ENCODE results near the gene CT47C1.

CT47C1 gene

GRCh38 chrX:119073911-119074310 is 1.1 kb downstream of the CT47C1 start:
- DNase-seq (ENCODE audit: low read depth): no peak

- no peak for DNase-seq (ENCODE audit: low read depth)
Observed at GRCh38 chrX:119075270-119076025, 2.7 kb downstream of the CT47C1 start.

GRCh38 chrX:119082278-119082677 is 9.5 kb downstream of the CT47C1 start:
- DNase-seq (ENCODE audit: low read depth): no peak

DNA sequence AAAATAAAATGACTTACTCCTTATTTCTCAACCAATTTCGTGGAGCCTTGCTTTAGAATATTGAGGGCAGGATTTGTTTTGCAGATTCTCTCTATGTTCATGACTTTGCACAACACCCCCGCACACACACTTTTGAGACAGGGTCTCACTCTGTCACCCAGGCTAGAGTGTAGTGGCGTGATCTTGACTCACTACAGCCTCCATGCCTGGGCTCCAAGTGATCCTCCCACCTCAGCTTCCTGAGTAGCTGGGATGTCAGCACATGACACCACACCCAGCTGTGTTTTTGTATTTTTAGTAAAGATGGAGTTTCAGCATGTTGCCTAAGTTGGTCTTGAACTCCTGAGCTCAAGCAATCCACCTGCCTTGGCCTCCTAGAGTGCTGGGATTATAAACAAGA is 12.0 kb downstream of the CT47C1 start:
- DNase-seq (ENCODE audit: low read depth): no peak

DNA sequence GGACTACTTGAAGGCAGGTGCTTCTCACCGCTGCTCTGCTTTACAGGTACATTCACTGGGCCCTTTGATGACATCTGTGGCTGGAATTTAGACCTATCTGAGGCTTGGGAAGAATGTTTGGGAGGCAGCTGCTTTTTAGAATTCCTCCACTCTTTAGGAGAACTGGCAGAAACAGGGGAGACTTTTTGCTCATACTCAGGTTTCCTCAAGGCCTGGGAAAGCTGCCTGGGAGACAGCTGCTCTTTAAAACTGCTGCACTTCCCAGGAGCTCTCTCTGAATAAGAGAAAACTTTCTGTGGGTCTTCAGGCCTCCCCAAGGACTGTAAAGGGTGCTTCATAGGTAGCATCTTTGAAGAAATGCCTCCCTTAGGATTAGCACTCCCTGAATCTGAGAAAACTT is 14.3 kb downstream of the CT47C1 start:
- no peak for DNase-seq (ENCODE audit: low read depth)

GRCh38 chrX:119089619-119090018 is 16.8 kb downstream of the CT47C1 start:
- no peak for DNase-seq (ENCODE audit: low read depth)

- no peak for DNase-seq (ENCODE audit: low read depth)
Observed at GRCh38 chrX:119090627-119091026, 17.8 kb downstream of the CT47C1 start.

- no peak for DNase-seq (ENCODE audit: low read depth)
Observed at GRCh38 chrX:119093991-119094735, 21.4 kb downstream of the CT47C1 start.

DNA sequence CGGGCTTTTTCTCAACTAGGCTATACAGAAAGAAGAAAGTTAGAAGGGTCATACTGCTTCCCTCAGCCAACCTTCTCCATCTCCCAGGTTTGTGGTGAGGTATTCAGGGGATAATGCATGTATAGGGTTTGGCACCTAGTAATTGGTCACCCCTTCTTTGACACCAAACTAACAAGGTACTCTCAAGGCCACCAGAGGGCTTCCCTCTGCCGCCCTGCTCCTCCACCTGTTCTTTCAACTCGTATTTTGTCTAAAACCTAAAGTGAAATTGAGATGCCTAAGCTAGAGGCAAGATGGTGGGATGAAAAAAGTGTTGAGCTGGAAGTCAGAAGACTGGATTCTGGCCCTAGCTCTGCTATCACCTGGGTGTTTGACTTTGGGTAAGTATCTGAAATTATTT is 22.0 kb downstream of the CT47C1 start:
- DNase-seq (ENCODE audit: low read depth): no peak

DNA sequence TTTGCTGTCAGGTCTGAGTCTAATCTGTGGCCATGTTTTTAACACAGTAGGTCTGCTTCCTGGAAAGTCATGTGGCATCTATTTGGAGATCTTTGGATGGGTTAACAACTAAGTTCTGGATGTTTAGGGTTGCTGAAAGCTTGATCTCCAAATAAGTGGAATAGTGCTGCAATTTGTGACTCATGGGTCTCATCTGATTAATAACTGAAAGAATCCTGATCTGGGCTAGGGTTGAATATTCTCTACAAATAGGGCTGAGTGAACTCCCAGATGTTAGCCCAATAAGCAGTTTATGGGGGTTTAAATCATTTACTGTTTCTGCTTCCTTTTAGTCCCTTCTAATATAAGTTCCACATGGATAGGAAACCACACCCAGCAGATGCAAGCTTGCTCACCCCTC is 23.1 kb downstream of the CT47C1 start:
- DNase-seq (ENCODE audit: low read depth): no peak

GRCh38 chrX:119101168-119101567 is 28.4 kb downstream of the CT47C1 start:
- no peak for DNase-seq (ENCODE audit: low read depth)

DNA sequence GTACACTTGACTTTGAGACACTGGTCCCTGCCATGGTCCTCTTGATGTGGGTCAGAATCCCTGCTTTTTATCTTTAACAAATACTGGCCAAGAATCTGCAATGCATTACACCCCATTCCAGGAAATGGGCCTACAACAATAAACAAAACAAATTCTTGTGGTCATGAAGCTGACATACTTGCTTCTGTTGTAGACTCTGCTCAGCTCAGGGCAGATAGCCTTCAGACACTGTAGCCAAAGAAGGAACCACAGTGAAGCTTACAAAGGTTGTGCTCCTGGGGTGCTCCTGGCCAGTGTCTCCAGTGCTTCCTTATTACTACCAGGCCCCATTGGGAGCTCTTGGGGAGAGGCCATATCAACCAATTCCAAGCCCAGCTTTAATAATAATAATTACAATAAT is 33.0 kb downstream of the CT47C1 start:
- DNase-seq (ENCODE audit: low read depth): no peak

DNA sequence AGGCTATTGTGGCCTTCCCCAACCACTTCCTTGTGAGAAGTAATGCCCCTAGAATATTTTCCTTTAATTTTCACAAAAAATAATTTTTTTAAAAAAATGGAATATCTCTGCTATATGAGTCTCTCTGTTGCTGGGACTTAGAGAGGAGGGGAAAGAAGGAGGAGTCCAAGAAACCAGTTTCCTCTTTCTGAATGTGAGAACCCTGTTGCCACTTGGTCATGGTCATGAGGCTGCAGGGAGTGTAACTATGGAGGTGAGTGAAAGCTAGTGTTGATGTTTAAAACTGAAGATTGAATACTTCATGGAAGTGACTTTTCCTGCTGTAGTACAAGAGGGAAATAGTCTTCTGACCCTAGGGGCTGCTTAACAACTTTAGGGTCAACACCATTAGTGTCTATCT is 34.4 kb downstream of the CT47C1 start:
- DNase-seq (ENCODE audit: low read depth): no peak

GRCh38 chrX:119118780-119119395 is 46.1 kb downstream of the CT47C1 start:
- DNase-seq (ENCODE audit: low read depth): peak; percentile 14

- DNase-seq (ENCODE audit: low read depth): no peak
Observed at GRCh38 chrX:119121341-119121740, 48.5 kb downstream of the CT47C1 start.

Data from HS-27A (cell line).